ENCODE results near the gene LOXL1. TPM values are rescaled to one million over a fixed set of nuclear protein-coding genes. Genes with fewer than 3 reads are reported as not detected.

The LOXL1 gene
- total and polyA plus RNA-seq, 9 of the 15 experiments (the other 6 are each of a cell fraction or from before 2014, with no cell fraction given): 0.14 TPM; not detected in 8

DNA sequence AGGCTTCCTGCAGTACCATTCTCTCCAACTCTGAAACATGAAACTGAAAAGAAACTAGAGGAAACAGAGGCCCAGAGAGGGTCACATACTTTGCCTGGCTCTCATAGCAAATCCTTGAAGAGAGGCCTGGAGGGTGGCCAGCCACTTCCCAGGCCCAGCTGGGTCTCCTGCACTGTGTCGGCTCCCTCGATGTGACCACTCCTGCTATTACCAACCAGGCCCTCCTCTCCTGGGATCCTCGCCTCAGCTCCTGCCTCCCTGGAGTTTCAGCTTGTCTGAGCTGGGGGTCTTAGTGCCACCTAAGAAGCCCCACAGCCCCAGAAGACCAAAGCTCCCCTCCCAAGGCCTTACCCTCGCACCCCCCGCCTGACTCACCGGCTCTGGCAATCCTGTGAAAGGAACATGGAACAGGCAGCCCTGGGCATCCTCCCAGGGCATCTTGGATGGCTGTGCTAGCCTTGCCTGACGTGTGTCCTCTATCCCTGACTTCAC is 4.6 kb downstream of the LOXL1 start (continued):
- TF ChIP-seq HDAC8 (tag; IDR thresholded peaks at IDR 0.05): no peak
- no peak for TF ChIP-seq RBM15 (IDR thresholded peaks at IDR 0.05; ENCODE audit: insufficient read depth, low read length)
- TF ChIP-seq GABPB2 (CRISPR knock-in tag; conservative IDR thresholded peaks at IDR 0.05): no peak
- TF ChIP-seq SP2 (IDR thresholded peaks at IDR 0.05; ENCODE audit: extremely low read depth, low read depth, low read length, poor library complexity, severe bottlenecking): no peak
- no peak for TF ChIP-seq ZBTB33 (CRISPR knock-in tag; IDR thresholded peaks at IDR 0.05)
- TF ChIP-seq, protein P1, sequence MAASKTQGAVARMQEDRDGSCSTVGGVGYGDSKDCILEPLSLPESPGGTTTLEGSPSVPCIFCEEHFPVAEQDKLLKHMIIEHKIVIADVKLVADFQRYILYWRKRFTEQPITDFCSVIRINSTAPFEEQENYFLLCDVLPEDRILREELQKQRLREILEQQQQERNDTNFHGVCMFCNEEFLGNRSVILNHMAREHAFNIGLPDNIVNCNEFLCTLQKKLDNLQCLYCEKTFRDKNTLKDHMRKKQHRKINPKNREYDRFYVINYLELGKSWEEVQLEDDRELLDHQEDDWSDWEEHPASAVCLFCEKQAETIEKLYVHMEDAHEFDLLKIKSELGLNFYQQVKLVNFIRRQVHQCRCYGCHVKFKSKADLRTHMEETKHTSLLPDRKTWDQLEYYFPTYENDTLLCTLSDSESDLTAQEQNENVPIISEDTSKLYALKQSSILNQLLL (CRISPR knock-in tag; IDR thresholded peaks at IDR 0.05; ENCODE audit: borderline replicate concordance): no peak

- Histone ChIP-seq H3K9me3 (replicated peaks; ENCODE audit: control insufficient read depth, insufficient read depth, low read depth, low read length) (no peaks in the 10 kb centered on the region), H3K9me1 (ENCODE audit: control insufficient read depth, insufficient read depth, low read length) (no peaks in the 10 kb centered on the region), H3K27me3 (ENCODE audit: control insufficient read depth in 2 of 2, insufficient read depth in 2 of 2, low read length in 2 of 2) (peaks cover 6 to 60% of the 10 kb centered on the region in 2 experiments; a peak in 4 of 5 replicates), H3K79me2 (ENCODE audit: control insufficient read depth, insufficient read depth, low read length) (no peaks in the 10 kb centered on the region), H3K27ac (ENCODE audit: extremely low read depth, low read depth, low read length) (no peak overlapping the region), H4K20me1 (replicated peaks; ENCODE audit: control insufficient read depth, insufficient read depth, low read length) (0 out of 2 replicates have a peak, but pooled peaks cover 6% of the 10 kb centered on the region), H3K36me3 (ENCODE audit: control insufficient read depth, insufficient read depth, low read length) (no peaks in the 10 kb centered on the region), H2AFZ (ENCODE audit: low read depth, low read length) (no peak overlapping the region), H3K4me3 (no peak overlapping the region), H3K4me1 (replicated peaks in 1 of 2; ENCODE audit: control insufficient read depth in 2 of 2, insufficient read depth in 2 of 2, low read length in 2 of 2) (peaks cover 4 to 17% of the 10 kb centered on the region in 2 experiments; a peak in 3 of 5 replicates), H3K4me2 (ENCODE audit: insufficient read depth, low read length) (no peak overlapping the region), H3K9ac (ENCODE audit: insufficient read depth in 1 of 2, low read depth in 2 of 2, low read length in 2 of 2) (no peak overlapping the region)
- WGBS (ENCODE audit: insufficient coverage, low coverage, missing lambda C conversion rate): 0% methylated on average over 2 of the region's 2 CpGs
- FAIRE-seq (no peak), ATAC-seq (no peak), DNase-seq (ENCODE audit: extremely low read depth in 1 of 4, low spot score in 3 of 4) (no peak)
- intact Hi-C loops (cut with micrococcal nuclease) (no loop called here), in situ Hi-C loops (cut with MboI) (no loop called here)
- ChIA-PET CTCF (ENCODE audit: low intra/inter-chr PET ratio) (no interaction called here), POLR2A (no interaction called here)
- BruUV-seq (replicated peaks): no TSS peak
- TF ChIP-seq KAT7 (CRISPR knock-in tag; IDR thresholded peaks at IDR 0.05; ENCODE audit: borderline replicate concordance): no peak
- no peak for TF ChIP-seq ZNF76 (CRISPR knock-in tag; IDR thresholded peaks at IDR 0.05; ENCODE audit: borderline replicate concordance)
- TF ChIP-seq MTA3 (IDR thresholded peaks at IDR 0.05; ENCODE audit: borderline replicate concordance): no peak
- TF ChIP-seq SRSF9 (IDR thresholded peaks at IDR 0.05; ENCODE audit: borderline replicate concordance, low read depth, low read length): no peak
- TF ChIP-seq NUFIP1 (IDR thresholded peaks at IDR 0.05; ENCODE audit: partially characterized antibody): no peak
- no peak for TF ChIP-seq ZNF668 (CRISPR knock-in tag; IDR thresholded peaks at IDR 0.05)
Observed at GRCh38 chr15:73931441-73931840, 5.2 kb downstream of the LOXL1 start.

Measured in K562 (cell line).